DND-41 (cell line): ENCODE measurements around the gene IL17F.

Experiments
- ATAC-seq: fragments of 200-7000 bp; cut with Tn5 transposase; 3 replicates; pipeline ENCODE4 v1.9.1; 2021; ENCODE audit warnings: low read depth; ENCODE audit not compliant: insufficient read depth
- DNase-seq: peaks from one replicate; pipeline ENCODE4 v3.0.0-alpha.2; 2020
- H2AFZ ChIP-seq: 2 replicates; pipeline ENCODE4 v1.6.0; 2012; ENCODE audit warnings: low read depth, low read length
- H3K27ac ChIP-seq: 2 replicates; pipeline ENCODE4 v1.5.1; 2012; ENCODE audit warnings: low read length, inconsistent platforms
- H3K27me3 ChIP-seq: fragments of 200-600 bp; sonication (generic); 2 replicates; pipeline ENCODE4 v1.6.0; 2012; ENCODE audit warnings: low read length, mild to moderate bottlenecking, inconsistent platforms; ENCODE audit not compliant: insufficient read depth, poor library complexity
- H3K36me3 ChIP-seq: 2 replicates; pipeline ENCODE4 v1.5.1; 2012; ENCODE audit warnings: low read length, inconsistent platforms; ENCODE audit not compliant: insufficient read depth
- H3K4me1 ChIP-seq: 2 replicates; pipeline ENCODE4 v1.5.1; 2012; ENCODE audit warnings: mild to moderate bottlenecking, low read length; ENCODE audit not compliant: insufficient read depth
- H3K4me2 ChIP-seq: 2 replicates; pipeline ENCODE4 v1.6.0; 2012; ENCODE audit warnings: mild to moderate bottlenecking, moderate library complexity, low read length, inconsistent platforms; ENCODE audit not compliant: insufficient read depth
- H3K4me3 ChIP-seq, 2 experiments: fragments of 200-600 bp in 1 of 2; shearing (Covaris generic) in 1 of 2; 2 replicates each; pipeline ENCODE4 v1.5.1; 2012 to 2016; ENCODE audit warnings: inconsistent platforms in 2 of 2, low read length in 2 of 2, mild to moderate bottlenecking in 2 of 2, low read depth in 1 of 2, moderate library complexity in 1 of 2
- H3K79me2 ChIP-seq: 2 replicates; pipeline ENCODE4 v1.6.0; 2012; ENCODE audit warnings: low read length, inconsistent platforms; ENCODE audit not compliant: insufficient read depth
- H3K9ac ChIP-seq: 2 replicates; pipeline ENCODE4 v1.6.0; 2012; ENCODE audit warnings: low read depth, mild to moderate bottlenecking, inconsistent platforms, low read length, moderate library complexity
- H3K9me3 ChIP-seq: 2 replicates; pipeline ENCODE4 v1.5.1; 2012; ENCODE audit warnings: low read length, moderate library complexity, mild to moderate bottlenecking, inconsistent platforms; ENCODE audit not compliant: insufficient read depth, severe bottlenecking
- H4K20me1 ChIP-seq: 2 replicates; pipeline ENCODE4 v1.6.0; 2012; ENCODE audit warnings: low read length; ENCODE audit not compliant: insufficient read depth
- EZH2 ChIP-seq: IDR thresholded peaks from 3 replicates; pipeline ENCODE4 v1.6.1; 2012; ENCODE audit warnings: borderline replicate concordance, low read depth, mild to moderate bottlenecking, moderate library complexity, low read length, inconsistent platforms; ENCODE audit not compliant: severe bottlenecking
- TF ChIP-seq, protein P1 (sequence below): IDR thresholded peaks from 2 replicates; pipeline ENCODE4 v1.5.1; 2012; ENCODE audit warnings: borderline replicate concordance, low read length, moderate library complexity, mild to moderate bottlenecking; ENCODE audit not compliant: poor library complexity, severe bottlenecking; ENCODE audit errors: extremely low read depth

Gene IL17F

DNA sequence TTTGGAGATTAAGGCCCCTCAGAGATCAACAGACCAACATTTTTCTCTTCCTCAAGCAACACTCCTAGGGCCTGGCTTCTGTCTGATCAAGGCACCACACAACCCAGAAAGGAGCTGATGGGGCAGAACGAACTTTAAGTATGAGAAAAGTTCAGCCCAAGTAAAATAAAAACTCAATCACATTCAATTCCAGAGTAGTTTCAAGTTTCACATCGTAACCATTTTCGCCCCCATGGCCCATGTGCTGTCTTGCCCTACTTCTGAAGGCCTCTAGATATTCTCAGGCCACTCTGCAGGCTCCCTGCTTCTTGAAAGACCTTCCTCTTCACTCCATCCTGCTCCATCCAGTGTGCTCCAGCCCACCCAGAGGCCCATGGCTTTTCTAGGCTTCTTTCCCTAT lies 53.9 kb downstream of the IL17F start:
- ATAC-seq (no peak), DNase-seq (no peak)
- Histone ChIP-seq H3K9me3 (no peaks in the 10 kb centered on the region), H3K4me3 (no peak overlapping the region), H3K36me3 (no peaks in the 10 kb centered on the region), H4K20me1 (no peaks in the 10 kb centered on the region), H3K4me2 (no peak overlapping the region), H3K27me3 (no peaks in the 10 kb centered on the region), H3K4me1 (no peaks in the 10 kb centered on the region), H3K27ac (no peak overlapping the region), H2AFZ (no peak overlapping the region), H3K79me2 (no peaks in the 10 kb centered on the region), H3K9ac (no peak overlapping the region)
- TF ChIP-seq, protein P1, sequence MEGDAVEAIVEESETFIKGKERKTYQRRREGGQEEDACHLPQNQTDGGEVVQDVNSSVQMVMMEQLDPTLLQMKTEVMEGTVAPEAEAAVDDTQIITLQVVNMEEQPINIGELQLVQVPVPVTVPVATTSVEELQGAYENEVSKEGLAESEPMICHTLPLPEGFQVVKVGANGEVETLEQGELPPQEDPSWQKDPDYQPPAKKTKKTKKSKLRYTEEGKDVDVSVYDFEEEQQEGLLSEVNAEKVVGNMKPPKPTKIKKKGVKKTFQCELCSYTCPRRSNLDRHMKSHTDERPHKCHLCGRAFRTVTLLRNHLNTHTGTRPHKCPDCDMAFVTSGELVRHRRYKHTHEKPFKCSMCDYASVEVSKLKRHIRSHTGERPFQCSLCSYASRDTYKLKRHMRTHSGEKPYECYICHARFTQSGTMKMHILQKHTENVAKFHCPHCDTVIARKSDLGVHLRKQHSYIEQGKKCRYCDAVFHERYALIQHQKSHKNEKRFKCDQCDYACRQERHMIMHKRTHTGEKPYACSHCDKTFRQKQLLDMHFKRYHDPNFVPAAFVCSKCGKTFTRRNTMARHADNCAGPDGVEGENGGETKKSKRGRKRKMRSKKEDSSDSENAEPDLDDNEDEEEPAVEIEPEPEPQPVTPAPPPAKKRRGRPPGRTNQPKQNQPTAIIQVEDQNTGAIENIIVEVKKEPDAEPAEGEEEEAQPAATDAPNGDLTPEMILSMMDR, result no peak
- TF ChIP-seq EZH2, result no peak

DNA sequence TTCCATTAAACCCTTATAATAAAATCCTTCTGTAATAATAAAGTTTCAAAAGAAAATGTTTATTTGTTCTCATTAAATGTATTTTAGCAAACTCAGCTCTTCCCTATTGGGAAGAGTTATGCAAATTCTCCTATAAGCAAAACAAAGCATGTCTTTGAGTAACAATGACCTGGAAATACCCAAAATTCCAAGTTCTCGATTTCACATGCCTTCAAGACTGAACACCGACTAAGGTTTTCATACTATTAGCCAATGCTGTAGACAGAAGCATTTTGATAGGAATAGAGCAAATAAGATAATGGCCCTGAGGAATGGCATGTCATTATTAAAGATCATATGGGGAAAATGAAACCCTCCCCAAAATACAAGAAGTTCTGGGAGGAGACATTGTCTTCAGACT lies 54.3 kb downstream of the IL17F start:
- Histone ChIP-seq H2AFZ (no peak overlapping the region), H3K27ac (no peak overlapping the region), H3K9ac (no peak overlapping the region), H3K79me2 (no peaks in the 10 kb centered on the region), H3K9me3 (no peaks in the 10 kb centered on the region), H4K20me1 (no peaks in the 10 kb centered on the region), H3K4me2 (no peak overlapping the region), H3K36me3 (no peaks in the 10 kb centered on the region), H3K27me3 (no peaks in the 10 kb centered on the region), H3K4me1 (no peaks in the 10 kb centered on the region), H3K4me3 (no peak overlapping the region)
- TF ChIP-seq EZH2, result no peak
- TF ChIP-seq, protein P1, result no peak
- no peak for ATAC-seq
- DNase-seq, result no peak

DNA sequence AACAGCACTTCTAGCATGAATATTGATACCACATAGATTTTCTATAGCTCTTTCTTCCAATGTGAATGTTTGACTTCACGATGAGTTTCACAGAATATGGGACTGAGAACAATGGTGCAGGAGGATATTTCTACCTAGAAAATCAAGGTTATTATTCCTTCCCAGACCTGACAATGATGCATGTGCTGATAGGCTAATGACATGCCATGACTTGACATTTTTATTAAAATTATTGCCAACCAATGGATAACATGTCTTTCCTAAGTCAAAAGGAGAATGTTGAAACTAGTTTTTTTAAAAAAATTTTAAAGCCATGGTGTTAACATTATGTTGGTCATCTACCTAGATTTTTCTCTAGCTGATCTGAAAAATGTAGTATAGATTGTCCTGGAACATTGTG lies 57.2 kb downstream of the IL17F start:
- H3K27me3 ChIP-seq, result no peaks in the 10 kb centered on the region
- no peak for TF ChIP-seq EZH2
- TF ChIP-seq, protein P1, result no peak
- no peaks in the 10 kb centered on the region for H3K4me1 ChIP-seq

More for the DNA sequence above, 57.2 kb downstream of the IL17F start:
- H3K79me2 ChIP-seq, result no peaks in the 10 kb centered on the region
- H3K4me3 ChIP-seq, result no peak overlapping the region
- H3K36me3 ChIP-seq, result no peaks in the 10 kb centered on the region
- H3K9ac ChIP-seq, result no peak overlapping the region
- DNase-seq, result no peak
- H3K4me2 ChIP-seq, result no peak overlapping the region
- no peak overlapping the region for H3K27ac ChIP-seq
- H3K9me3 ChIP-seq, result no peaks in the 10 kb centered on the region
- H4K20me1 ChIP-seq, result no peaks in the 10 kb centered on the region
- ATAC-seq, result no peak
- H2AFZ ChIP-seq, result no peak overlapping the region
